IPS-18c (cell line): Measurements from ENCODE around the gene BOLA2B.
"Not testable (repeated sequence)": the region's sequence is repeated elsewhere in the genome, so short reads cannot be mapped to it uniquely, and the experiment has no call there.

Source experiments
- H3K4me3 ChIP-seq: 2 replicates; pipeline ENCODE4 v1.7.0; 2013; ENCODE audit warnings: low read depth, mild to moderate bottlenecking, low read length, moderate library complexity; ENCODE audit not compliant: insufficient read depth
- H3K9me3 ChIP-seq: one replicate; pipeline ENCODE4 v1.6.1; 2013; ENCODE audit warnings: mild to moderate bottlenecking, low read length, moderate library complexity; ENCODE audit not compliant: control insufficient read depth, insufficient read depth

Gene BOLA2B

DNA sequence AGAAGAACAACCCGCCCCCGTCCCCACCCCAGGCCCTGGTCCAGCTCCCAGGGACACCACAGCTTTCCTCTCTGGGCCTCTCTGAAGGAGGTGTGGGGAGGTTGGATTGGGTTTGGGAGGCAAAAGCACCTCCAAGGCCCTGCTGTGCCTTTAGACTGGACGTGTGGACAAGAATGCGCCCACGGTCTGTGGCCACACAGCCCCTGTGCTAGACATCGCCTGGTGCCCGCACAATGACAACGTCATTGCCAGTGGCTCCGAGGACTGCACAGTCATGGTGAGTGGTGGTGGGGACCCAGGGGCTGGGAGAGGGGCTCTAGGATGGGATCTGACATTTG, 7.1 kb downstream of the BOLA2B start:
- Histone ChIP-seq H3K4me3 (no peak overlapping the region), H3K9me3 (no peaks in the 10 kb centered on the region)

GRCh38 chr16:30185683-30186421, 7.6 kb downstream of the BOLA2B start:
- no peak overlapping the region for H3K4me3 ChIP-seq
- no peaks in the 10 kb centered on the region for H3K9me3 ChIP-seq

DNA sequence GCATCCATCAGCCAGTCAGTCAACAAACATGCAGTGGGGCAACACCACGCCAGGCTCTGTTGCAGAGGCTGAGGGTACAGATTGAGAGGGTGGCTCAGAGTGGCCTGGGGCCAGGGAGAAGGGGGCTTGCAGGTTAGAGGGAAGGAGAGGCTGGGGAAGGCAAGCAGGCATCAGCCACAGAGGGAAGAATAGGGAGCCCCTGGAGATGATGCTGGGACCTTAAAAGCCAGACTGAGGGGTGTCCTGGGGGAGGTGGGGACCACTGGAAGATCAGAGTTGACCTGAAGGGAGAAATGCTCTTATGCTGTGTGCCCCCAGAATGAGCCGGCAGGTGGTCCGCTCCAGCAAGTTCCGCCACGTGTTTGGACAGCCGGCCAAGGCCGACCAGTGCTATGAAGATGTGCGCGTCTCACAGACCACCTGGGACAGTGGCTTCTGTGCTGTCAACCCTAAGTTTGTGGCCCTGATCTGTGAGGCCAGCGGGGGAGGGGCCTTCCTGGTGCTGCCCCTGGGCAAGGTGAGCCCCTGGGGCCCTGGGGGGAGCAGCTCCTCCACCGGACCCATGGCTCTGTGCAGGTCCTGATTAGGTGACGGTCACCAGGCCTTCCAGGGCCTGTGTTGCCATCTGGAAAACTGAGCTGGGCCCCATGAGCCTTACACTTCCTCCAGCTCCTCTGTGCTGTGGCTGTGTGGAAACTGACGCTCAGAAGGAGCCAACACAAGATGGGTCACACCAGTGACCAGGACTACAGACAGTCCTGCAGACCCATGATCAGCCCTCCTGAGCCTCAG, 8.4 kb downstream of the BOLA2B start:
- no peaks in the 10 kb centered on the region for H3K9me3 ChIP-seq
- no peak overlapping the region for H3K4me3 ChIP-seq

DNA sequence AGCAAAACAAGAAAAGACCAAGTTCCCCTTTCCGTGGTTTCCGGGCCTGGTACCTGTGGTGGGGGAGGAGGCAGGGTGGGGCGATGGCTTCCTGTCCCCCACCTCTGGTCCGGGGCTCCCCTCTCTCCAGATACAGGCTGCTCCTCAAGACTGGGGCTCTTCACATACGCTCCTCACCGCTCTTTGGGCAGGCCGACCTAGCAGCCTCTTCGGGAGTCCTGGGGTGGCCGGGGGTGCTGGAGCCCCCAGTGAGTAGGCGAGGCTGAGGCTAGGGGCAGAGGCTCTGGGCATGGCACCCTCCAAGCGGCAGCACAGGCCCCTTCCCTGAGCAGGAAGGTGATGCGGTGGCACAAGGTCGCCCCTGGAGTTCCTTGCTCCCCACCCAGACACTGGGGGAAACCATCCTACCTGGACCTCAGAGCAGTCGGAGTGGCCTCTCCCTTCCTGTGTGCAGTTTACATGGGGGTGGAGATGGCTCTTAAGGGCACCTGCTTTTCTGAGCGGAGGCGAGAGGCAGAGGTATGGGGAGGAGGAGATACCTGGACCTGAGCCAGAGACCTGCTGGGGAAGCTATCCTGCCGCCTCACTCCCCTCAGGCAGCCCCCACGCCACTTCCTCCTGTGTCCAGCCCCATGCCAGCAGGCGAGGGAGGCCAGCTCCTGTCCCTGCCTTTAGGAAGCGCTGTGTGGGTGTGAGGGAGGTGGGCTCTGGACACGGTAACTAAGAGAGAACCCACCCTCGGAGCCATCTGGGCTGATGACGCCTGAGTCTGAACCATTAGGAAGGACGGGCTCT, 9.2 kb downstream of the BOLA2B start:
- H3K9me3 ChIP-seq = no peaks in the 10 kb centered on the region
- peak overlapping the region; percentile 60 for H3K4me3 ChIP-seq

DNA sequence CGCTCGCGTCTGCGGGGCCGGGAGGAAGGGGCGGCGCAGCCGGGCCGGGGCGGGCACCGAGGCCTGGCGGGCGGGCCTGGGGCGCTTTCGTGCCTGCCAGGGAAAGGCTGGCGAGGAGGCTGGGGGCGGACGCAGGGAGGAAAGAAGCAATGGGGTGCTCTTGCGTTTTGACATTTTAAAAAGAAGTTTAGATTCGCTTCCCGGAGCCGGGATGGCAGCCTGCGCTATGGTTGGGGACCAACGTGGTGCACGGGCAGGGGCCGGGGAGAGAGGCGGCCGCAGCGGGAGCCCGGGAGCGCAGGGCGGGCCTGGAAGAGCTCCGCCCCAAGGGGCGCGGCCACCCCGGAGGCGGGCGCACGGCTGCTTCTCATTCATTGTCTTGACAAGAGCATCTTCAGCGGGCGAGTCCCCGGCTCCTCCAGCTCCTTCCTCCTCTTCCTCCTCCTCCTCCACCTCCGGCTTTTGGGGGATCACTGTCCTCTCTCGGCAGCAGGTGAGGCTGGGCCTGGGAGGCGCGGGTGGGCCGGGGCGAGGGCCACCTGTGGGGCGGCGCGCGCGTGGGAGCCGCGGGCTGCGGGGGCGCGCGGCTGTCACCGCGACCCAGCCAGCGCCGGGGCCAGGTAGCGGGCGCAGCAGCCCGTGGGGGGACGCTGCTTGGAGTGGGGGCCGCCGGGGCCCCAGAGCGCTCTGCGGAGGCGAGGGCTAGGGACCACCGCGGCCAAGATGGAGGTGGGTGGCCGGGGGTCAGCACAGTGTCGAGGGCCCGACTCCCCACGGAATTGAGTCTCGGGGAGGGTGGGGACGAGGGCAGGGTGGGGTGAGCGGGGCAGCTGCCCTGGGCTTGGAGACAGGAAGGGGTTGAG, 10.0 kb downstream of the BOLA2B start, which contains the start of gene CORO1A:
Gene CORO1A (plus strand): TSS at position 370 of the 863 bp plus-strand sequence. CDS start 1,608 bp downstream, outside the sequence.
- no peaks in the 10 kb centered on the region for H3K9me3 ChIP-seq
- H3K4me3 ChIP-seq = peak within 1 kb of the TSS; percentile 60

GRCh38 chr16:30180741-30181140, 12.7 kb downstream of the BOLA2B start:
- Histone ChIP-seq H3K4me3 (no peak overlapping the region), H3K9me3 (no peaks in the 10 kb centered on the region)

GRCh38 chr16:30179931-30180330, 13.5 kb downstream of the BOLA2B start:
- H3K4me3 ChIP-seq = no peak overlapping the region
- H3K9me3 ChIP-seq = no peaks in the 10 kb centered on the region

DNA sequence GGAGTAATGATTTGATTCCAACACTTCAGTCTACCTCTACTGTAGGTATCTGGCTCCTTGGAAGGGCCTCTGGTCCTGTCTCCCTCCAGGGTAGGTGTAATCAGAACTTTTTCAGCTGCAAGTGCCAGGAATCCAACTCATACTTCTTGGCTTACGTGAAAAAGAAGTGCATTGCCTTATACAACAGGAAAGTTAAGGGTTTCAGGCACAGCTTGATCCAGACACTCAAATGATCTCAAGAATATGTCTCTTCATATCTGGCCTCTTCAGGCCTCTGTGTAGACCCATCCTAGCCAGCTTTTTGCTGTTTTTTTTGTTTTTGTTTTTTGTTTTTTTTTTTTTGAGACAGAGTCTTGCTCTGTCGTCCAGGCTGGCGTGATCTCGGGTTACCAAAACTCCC, 14.3 kb downstream of the BOLA2B start:
- H3K4me3 ChIP-seq = no peak overlapping the region
- H3K9me3 ChIP-seq = no peaks in the 10 kb centered on the region

- H3K4me3 ChIP-seq, H3K9me3 ChIP-seq: not testable (repeated sequence)
Observed at GRCh38 chr16:30176876-30177275, 16.6 kb downstream of the BOLA2B start.

GRCh38 chr16:30173054-30173453, 20.4 kb downstream of the BOLA2B start:
- Histone ChIP-seq H3K4me3 (no peak overlapping the region), H3K9me3 (peaks cover 2% of the 10 kb centered on the region)

GRCh38 chr16:30170145-30170544, 23.3 kb downstream of the BOLA2B start:
- not testable (repeated sequence) for H3K4me3 ChIP-seq, H3K9me3 ChIP-seq

DNA sequence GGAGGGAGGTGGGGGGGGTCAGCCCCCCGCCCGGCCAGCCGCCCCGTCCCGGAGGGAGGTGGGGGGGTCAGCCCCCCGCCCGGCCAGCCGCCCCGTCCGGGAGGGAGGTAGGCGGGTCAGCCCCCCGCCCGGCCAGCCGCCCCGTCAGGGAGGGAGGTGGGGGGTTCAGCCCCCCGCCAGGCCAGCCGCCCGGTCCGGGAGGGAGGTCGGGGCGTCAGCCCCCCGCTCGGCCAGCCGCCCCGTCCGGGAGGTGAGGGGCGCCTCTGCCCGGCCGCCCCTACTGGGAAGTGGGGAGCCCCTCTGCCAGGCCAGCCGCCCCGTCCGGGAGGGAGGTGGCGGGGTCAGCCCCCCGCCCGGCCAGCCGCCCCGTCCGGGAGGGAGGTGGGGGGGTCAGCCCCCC, 24.1 kb downstream of the BOLA2B start:
- not testable (repeated sequence) for H3K9me3 ChIP-seq, H3K4me3 ChIP-seq

DNA sequence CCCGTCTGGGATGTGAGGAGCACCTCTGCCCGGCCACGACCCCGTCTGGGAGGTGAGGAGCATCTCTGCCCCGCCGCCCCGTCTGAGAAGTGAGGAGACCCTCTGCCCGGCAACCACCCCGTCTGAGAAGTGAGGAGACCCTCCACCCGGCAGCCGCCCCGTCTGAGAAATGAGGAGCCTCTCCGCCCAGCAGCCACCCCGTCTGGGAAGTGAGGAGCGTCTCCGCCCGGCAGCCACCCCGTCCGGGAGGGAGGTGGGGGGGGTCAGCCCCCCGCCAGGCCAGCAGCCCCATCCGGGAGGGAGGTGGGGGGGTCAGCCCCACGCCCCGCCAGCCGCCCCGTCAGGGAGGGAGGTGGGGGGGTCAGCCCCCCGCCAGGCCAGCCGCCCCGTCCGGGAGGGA, 24.7 kb downstream of the BOLA2B start:
- H3K9me3 ChIP-seq, H3K4me3 ChIP-seq: not testable (repeated sequence)

GRCh38 chr16:30166202-30166902, 27.1 kb downstream of the BOLA2B start:
- no peak overlapping the region for H3K4me3 ChIP-seq

GRCh38 chr16:30163538-30163937, 29.9 kb downstream of the BOLA2B start:
- H3K9me3 ChIP-seq = no peaks in the 10 kb centered on the region
- no peak overlapping the region for H3K4me3 ChIP-seq

More at GRCh38 chr16:30166202-30166902, 27.1 kb downstream of the BOLA2B start:
- peaks cover 2% of the 10 kb centered on the region for H3K9me3 ChIP-seq

GRCh38 chr16:30157214-30157613, 36.3 kb downstream of the BOLA2B start:
- Histone ChIP-seq H3K4me3 (no peak overlapping the region), H3K9me3 (peaks cover 2% of the 10 kb centered on the region)
